HCT116 (cell line): ENCODE results near the gene ZNF490. TPM values are rescaled to one million over a fixed set of nuclear protein-coding genes. Genes with fewer than 3 reads are reported as not detected.
A peak's percentile ranks its signal among the peaks of the same experiment; 100 is the strongest.

Experiments
- ATAC-seq: fragments of 200-7000 bp; cut with Tn5 transposase; 2 replicates; pipeline ENCODE4 v1.9.1; 2020; ENCODE audit warnings: mild to moderate bottlenecking, moderate library complexity
- BruUV-seq: library from RNA; stranded (reverse); fragments of 400-500 nt; replicated peaks from 2 replicates; lab custom pipeline; 2021; lab: Mats Ljungman, UMichigan
- CTCF ChIA-PET: fragments of 300-600 bp; sonication (Branson Sonifier 250); formaldehyde crosslinking; loops from one replicate; lab custom pipeline; 2021; ENCODE audit warnings: antibody characterized with exemption; lab: Charles Lee
- POLR2A ChIA-PET: fragments of 300-600, 350-600 bp; sonication (Branson Sonifier 250); formaldehyde crosslinking; loops from one replicate; lab custom pipeline; 2021; ENCODE audit warnings: antibody characterized with exemption; lab: Charles Lee
- RAD21 ChIA-PET, 2 experiments: fragments of 300-600 bp; sonication (Branson Sonifier 250); formaldehyde crosslinking; loops; one replicate each; lab custom pipeline; 2023; ENCODE audit warnings: low total read pairs in 2 of 2; ENCODE audit not compliant: uncharacterized antibody in 2 of 2, unreplicated experiment in 2 of 2, low non-redundant PET in 1 of 2; lab: Charles Lee
- DNase-seq: peaks from one replicate; pipeline ENCODE4 v3.0.0-alpha.2; 2010; ENCODE audit warnings: low read depth, low spot score
- H2AFZ ChIP-seq: fragments of 200-600 bp; shearing (Covaris generic), sonication (generic); 2 replicates; pipeline ENCODE4 v1.6.1; 2017; ENCODE audit warnings: low read depth, mixed run types, mixed read lengths, antibody characterized with exemption, low read length; ENCODE audit not compliant: poor library complexity, severe bottlenecking
- H3K27ac ChIP-seq: 2 replicates; pipeline ENCODE4 v1.5.1; 2012; ENCODE audit warnings: low read depth, low read length
- H3K27me3 ChIP-seq: fragments of 200-600 bp; sonication (generic); 2 replicates; pipeline ENCODE4 v1.6.1; 2016; ENCODE audit warnings: mixed run types, low read length, mixed read lengths; ENCODE audit not compliant: insufficient read depth
- H3K36me3 ChIP-seq, 2 experiments: fragments of 200-500 bp in 1 of 2; fragments of 200-600 bp in 1 of 2; sonication (Bioruptor generic) in 1 of 2; sonication (generic) in 1 of 2; 2 replicates each; pipeline versions ENCODE4 v1.5.1 to v1.6.1; 2014 to 2016; ENCODE audit warnings: low read length in 2 of 2, inconsistent platforms in 1 of 2, mixed read lengths in 1 of 2, mixed run types in 1 of 2; ENCODE audit not compliant: insufficient read depth in 2 of 2, control insufficient read depth in 1 of 2
- H3K4me1 ChIP-seq, 2 experiments: fragments of 200-600 bp in 1 of 2; sonication (generic) in 1 of 2; 2 replicates each; pipeline versions ENCODE4 v1.5.1 to v1.6.1; 2012 to 2017; ENCODE audit warnings: low read length in 2 of 2, inconsistent platforms in 1 of 2, mild to moderate bottlenecking in 1 of 2, mixed read lengths in 1 of 2, mixed run types in 1 of 2, moderate library complexity in 1 of 2; ENCODE audit not compliant: insufficient read depth in 2 of 2, control insufficient read depth in 1 of 2
- H3K4me2 ChIP-seq: fragments of 200-600 bp; sonication (generic); 2 replicates; pipeline ENCODE4 v1.6.1; 2017; ENCODE audit warnings: mixed run types, low read length, mixed read lengths
- H3K4me3 ChIP-seq, 2 experiments: fragments of 200-600 bp in 1 of 2; sonication (generic) in 1 of 2; replicated peaks in 1 of 2; 2 replicates each; pipeline ENCODE4 v1.5.1; 2011 to 2016; ENCODE audit warnings: low read length in 2 of 2, control low read depth in 1 of 2, low read depth in 1 of 2, mild to moderate bottlenecking in 1 of 2, mixed read lengths in 1 of 2, mixed run types in 1 of 2
- H3K79me2 ChIP-seq: fragments of 200-600 bp; sonication (generic); 2 replicates; pipeline ENCODE4 v1.6.1; 2017; ENCODE audit warnings: mild to moderate bottlenecking, mixed run types, low read length, moderate library complexity, mixed read lengths; ENCODE audit not compliant: insufficient read depth
- H3K9ac ChIP-seq: fragments of 200-600 bp; sonication (generic); 2 replicates; pipeline ENCODE4 v1.6.1; 2016; ENCODE audit warnings: low read length, mixed read lengths
- H3K9me2 ChIP-seq: fragments of 200-600 bp; sonication (generic), shearing (Covaris generic); 2 replicates; pipeline ENCODE4 v1.6.1; 2017; ENCODE audit warnings: mixed run types, mild to moderate bottlenecking, moderate library complexity; ENCODE audit not compliant: insufficient read depth
- H3K9me3 ChIP-seq, 2 experiments: fragments of 200-500 bp in 1 of 2; fragments of 200-600 bp in 1 of 2; sonication (Bioruptor generic) in 1 of 2; sonication (generic) in 1 of 2; 2 replicates each; pipeline ENCODE4 v1.6.1; 2014 to 2017; ENCODE audit warnings: low read length in 2 of 2, mixed read lengths in 2 of 2, inconsistent platforms in 1 of 2, low read depth in 1 of 2, mild to moderate bottlenecking in 1 of 2, mixed run types in 1 of 2, moderate library complexity in 1 of 2; ENCODE audit not compliant: control insufficient read depth in 1 of 2, insufficient read depth in 1 of 2
- H4K20me1 ChIP-seq: fragments of 200-600 bp; sonication (generic), shearing (Covaris generic); 2 replicates; pipeline ENCODE4 v1.6.1; 2017; ENCODE audit warnings: mixed run types, mild to moderate bottlenecking, moderate library complexity; ENCODE audit not compliant: insufficient read depth
- CBX3 ChIP-seq: IDR thresholded peaks from 2 replicates; pipeline ENCODE4 v1.6.1; 2012; ENCODE audit warnings: low read depth
- ELF1 ChIP-seq: IDR thresholded peaks from 2 replicates; pipeline ENCODE4 v1.6.1; 2012; ENCODE audit warnings: low read depth, borderline replicate concordance
- POLR2AphosphoS5 ChIP-seq: IDR thresholded peaks from 2 replicates; pipeline ENCODE4 v1.6.1; 2011; ENCODE audit warnings: mild to moderate bottlenecking, low read depth, low read length, moderate library complexity
- RAD21 ChIP-seq: IDR thresholded peaks from 2 replicates; pipeline ENCODE4 v1.6.1; 2012; ENCODE audit warnings: low read depth, mild to moderate bottlenecking
- SIN3A ChIP-seq: IDR thresholded peaks from 2 replicates; pipeline ENCODE4 v1.6.1; 2012; ENCODE audit warnings: low read depth
- SP1 ChIP-seq: IDR thresholded peaks from 2 replicates; pipeline ENCODE4 v1.6.1; 2012; ENCODE audit warnings: low read depth
- SRF ChIP-seq: IDR thresholded peaks from 2 replicates; pipeline ENCODE4 v1.6.1; 2012; ENCODE audit warnings: low read depth
- YY1 ChIP-seq: IDR thresholded peaks from 2 replicates; pipeline ENCODE4 v1.6.1; 2011; ENCODE audit warnings: low read length, low read depth, moderate library complexity, mild to moderate bottlenecking; ENCODE audit not compliant: insufficient replicate concordance; ENCODE audit errors: extremely low read depth
- intact Hi-C: fragments of 100-400 bp; cut with micrococcal nuclease; formaldehyde crosslinking; loops from 2 replicates; pipeline ENCODE4 v1.10.0; 2022
- total RNA-seq: library from RNA; stranded (reverse); gene quantifications from one replicate; pipeline ENCODE4 v1.2.1, GENCODE V29; 2021; ENCODE audit not compliant: unreplicated experiment
- TF ChIP-seq, protein P1 (sequence below): IDR thresholded peaks from 2 replicates; pipeline ENCODE4 v1.6.1; 2012
- TF ChIP-seq, protein P2 (sequence below): IDR thresholded peaks from 2 replicates; pipeline ENCODE4 v1.6.1; 2012
- TF ChIP-seq, protein P3 (sequence below), 3 experiments: fragments of 200-600 bp in 1 of 3; sonication (generic) in 1 of 3; IDR thresholded peaks in 2 of 3; conservative IDR thresholded peaks in 1 of 3; 2 replicates each; pipeline ENCODE4 v1.5.1; 2012 to 2017; ENCODE audit warnings: low read depth in 2 of 3, low read length in 2 of 3, antibody characterized with exemption in 1 of 3, borderline replicate concordance in 1 of 3, control low read depth in 1 of 3, mild to moderate bottlenecking in 1 of 3, mixed read lengths in 1 of 3, mixed run types in 1 of 3, moderate library complexity in 1 of 3; ENCODE audit not compliant: insufficient read depth in 1 of 3

Gene ZNF490
- total RNA-seq, 1 experiment from 2014 or later: 5.8 TPM

DNA sequence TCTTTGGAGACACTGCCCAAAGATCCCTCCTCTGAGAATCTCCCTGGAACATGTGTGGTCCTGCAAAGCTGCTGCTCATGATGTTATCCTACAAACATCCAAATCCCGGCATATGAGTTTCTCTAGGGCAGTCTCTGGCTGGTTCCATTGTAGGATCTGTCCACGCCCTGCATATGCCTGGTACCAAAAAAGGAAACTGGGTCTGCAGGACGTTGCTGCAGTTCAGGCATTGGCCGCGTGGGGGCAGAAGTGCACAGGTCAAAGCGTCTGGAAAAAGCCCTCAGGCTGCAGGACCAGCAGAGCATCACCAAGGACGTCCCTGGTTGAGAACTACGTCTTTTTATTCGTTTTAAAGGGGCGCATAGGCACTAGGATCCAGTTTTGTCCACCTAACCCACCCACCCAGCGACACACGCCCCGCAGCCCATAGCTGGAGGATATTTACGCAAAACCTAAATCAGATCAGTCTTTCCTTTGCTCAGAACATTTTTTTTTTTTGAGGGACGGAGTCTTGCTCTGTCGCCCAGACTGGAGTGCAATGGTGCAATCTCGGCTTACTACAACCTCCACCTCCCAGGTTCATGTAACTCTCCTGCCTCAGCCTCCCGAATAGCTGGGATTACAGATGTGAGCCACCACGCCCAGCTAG, 46.5 kb downstream of the ZNF490 start:
- Histone ChIP-seq H2AFZ (peak overlapping the region; percentile 96), H3K4me2 (peak overlapping the region; percentile 47), H3K9me2 (no peaks in the 10 kb centered on the region), H3K4me3 (no peak overlapping the region), H3K27me3 (no peaks in the 10 kb centered on the region), H4K20me1 (no peaks in the 10 kb centered on the region), H3K9ac (no peak overlapping the region), H3K27ac (no peak overlapping the region), H3K4me1 (peaks cover 0 to 5% of the 10 kb centered on the region in 2 experiments; a peak in 1 of 4 replicates), H3K9me3 (no peaks in the 10 kb centered on the region), H3K36me3 (no peaks in the 10 kb centered on the region), H3K79me2 (no peaks in the 10 kb centered on the region)
- ATAC-seq: peak; percentile 95
- ChIA-PET RAD21 (interaction anchor here in 1 of 2 experiments (0.7 kb wide), 1 partner anchor 104 kb away, joined by 3 read pairs; no protein-coding TSS in a partner anchor), POLR2A (no interaction called here), CTCF (no interaction called here)
- intact Hi-C loops: loop anchor here (1.0 to 2.0 kb wide), 2 partner anchors 47 to 108 kb away; partner anchors contain the start of genes ZNF490 and ZNF791
- no TSS peak for BruUV-seq
- peak; percentile 74 for DNase-seq
- no peak for TF ChIP-seq ELF1
- peak; percentile 91 for TF ChIP-seq SRF
- TF ChIP-seq SIN3A: no peak
- TF ChIP-seq, protein P1, sequence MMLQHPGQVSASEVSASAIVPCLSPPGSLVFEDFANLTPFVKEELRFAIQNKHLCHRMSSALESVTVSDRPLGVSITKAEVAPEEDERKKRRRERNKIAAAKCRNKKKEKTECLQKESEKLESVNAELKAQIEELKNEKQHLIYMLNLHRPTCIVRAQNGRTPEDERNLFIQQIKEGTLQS: no peak
- no peak for TF ChIP-seq POLR2AphosphoS5
- TF ChIP-seq, protein P2, sequence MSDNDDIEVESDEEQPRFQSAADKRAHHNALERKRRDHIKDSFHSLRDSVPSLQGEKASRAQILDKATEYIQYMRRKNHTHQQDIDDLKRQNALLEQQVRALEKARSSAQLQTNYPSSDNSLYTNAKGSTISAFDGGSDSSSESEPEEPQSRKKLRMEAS: no peak
- TF ChIP-seq RAD21: peak; percentile 90
- TF ChIP-seq YY1: peak; percentile 22
- no peak for TF ChIP-seq SP1
- TF ChIP-seq CBX3: no peak
- TF ChIP-seq, protein P3, sequence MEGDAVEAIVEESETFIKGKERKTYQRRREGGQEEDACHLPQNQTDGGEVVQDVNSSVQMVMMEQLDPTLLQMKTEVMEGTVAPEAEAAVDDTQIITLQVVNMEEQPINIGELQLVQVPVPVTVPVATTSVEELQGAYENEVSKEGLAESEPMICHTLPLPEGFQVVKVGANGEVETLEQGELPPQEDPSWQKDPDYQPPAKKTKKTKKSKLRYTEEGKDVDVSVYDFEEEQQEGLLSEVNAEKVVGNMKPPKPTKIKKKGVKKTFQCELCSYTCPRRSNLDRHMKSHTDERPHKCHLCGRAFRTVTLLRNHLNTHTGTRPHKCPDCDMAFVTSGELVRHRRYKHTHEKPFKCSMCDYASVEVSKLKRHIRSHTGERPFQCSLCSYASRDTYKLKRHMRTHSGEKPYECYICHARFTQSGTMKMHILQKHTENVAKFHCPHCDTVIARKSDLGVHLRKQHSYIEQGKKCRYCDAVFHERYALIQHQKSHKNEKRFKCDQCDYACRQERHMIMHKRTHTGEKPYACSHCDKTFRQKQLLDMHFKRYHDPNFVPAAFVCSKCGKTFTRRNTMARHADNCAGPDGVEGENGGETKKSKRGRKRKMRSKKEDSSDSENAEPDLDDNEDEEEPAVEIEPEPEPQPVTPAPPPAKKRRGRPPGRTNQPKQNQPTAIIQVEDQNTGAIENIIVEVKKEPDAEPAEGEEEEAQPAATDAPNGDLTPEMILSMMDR (IDR thresholded peaks at IDR 0.05 in 2 of 3, conservative IDR thresholded peaks at IDR 0.05 in 1 of 3; ENCODE audit: borderline replicate concordance in 1 of 3, insufficient read depth in 1 of 3, low read depth in 2 of 3, low read length in 2 of 3): peak; percentile 72 to 98 (median 97); a peak in 5 of 6 replicates
